Spleen (tissue), 7 donors: Measurements from ENCODE around the gene RNF150.

Source experiments
- POLR2A ChIP-seq, 3 donors: fragments of 450-650 bp; IDR thresholded peaks; one replicate each; pipeline ENCODE4 v1.5.1; 2017; ENCODE audit warnings: antibody characterized with exemption in 3 of 3, mild to moderate bottlenecking in 1 of 3
- TF ChIP-seq, protein P1 (sequence below), 11 experiments: fragments of 200-600 bp in 7 of 11; fragments of 450-650 bp in 4 of 11; sonication (generic) in 4 of 11; IDR thresholded peaks in 8 of 11; conservative IDR thresholded peaks in 3 of 11; 1 replicate in 7 of 11; 2 replicates in 4 of 11; pipeline versions ENCODE4 v1.4.0 to v1.8.0; 2016 to 2021; ENCODE audit warnings: antibody characterized with exemption in 11 of 11, inconsistent platforms in 4 of 11, mild to moderate bottlenecking in 1 of 11
- donor health status: DM: no; HTN: no; CAD: no; lungs with moderate emphysema.
- donor health status: DM: no; HTN: no; CAD: no.
- donor health status: DM: no; HTN: no; CAD: no.

DNA sequence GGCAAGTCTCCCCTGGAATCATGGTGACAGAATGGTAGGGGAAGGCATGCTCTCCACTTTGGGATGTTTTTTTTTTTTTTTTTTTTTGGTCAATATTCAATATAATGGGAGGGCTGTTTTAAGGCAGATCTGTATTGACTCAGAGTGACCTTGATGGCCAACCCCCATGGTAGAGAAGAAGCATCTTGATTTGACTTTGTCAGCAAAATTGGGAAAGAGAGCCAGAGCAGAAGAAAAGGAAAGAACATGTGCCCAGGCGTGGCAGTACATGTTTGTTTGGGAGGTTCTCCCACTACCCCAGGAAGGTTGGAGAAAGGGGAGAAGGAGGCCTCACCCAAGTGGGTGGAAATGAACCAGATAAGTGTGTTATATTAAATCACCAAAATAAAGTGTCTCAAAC, 314.8 kb downstream of the RNF150 start:
- TF ChIP-seq, protein P1, sequence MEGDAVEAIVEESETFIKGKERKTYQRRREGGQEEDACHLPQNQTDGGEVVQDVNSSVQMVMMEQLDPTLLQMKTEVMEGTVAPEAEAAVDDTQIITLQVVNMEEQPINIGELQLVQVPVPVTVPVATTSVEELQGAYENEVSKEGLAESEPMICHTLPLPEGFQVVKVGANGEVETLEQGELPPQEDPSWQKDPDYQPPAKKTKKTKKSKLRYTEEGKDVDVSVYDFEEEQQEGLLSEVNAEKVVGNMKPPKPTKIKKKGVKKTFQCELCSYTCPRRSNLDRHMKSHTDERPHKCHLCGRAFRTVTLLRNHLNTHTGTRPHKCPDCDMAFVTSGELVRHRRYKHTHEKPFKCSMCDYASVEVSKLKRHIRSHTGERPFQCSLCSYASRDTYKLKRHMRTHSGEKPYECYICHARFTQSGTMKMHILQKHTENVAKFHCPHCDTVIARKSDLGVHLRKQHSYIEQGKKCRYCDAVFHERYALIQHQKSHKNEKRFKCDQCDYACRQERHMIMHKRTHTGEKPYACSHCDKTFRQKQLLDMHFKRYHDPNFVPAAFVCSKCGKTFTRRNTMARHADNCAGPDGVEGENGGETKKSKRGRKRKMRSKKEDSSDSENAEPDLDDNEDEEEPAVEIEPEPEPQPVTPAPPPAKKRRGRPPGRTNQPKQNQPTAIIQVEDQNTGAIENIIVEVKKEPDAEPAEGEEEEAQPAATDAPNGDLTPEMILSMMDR (IDR thresholded peaks at IDR 0.05 in 8 of 11, conservative IDR thresholded peaks at IDR 0.05 in 3 of 11), result no peak
- no peak for TF ChIP-seq POLR2A (IDR thresholded peaks at IDR 0.05)
